NCI-H524 (cell line): ENCODE results near the gene LAPTM4A.

Experiments used
- DNase-seq, 2 experiments: peaks; one replicate each; lab custom pipeline; 2025; lab: John Stamatoyannopoulos, UW

The LAPTM4A gene

DNA sequence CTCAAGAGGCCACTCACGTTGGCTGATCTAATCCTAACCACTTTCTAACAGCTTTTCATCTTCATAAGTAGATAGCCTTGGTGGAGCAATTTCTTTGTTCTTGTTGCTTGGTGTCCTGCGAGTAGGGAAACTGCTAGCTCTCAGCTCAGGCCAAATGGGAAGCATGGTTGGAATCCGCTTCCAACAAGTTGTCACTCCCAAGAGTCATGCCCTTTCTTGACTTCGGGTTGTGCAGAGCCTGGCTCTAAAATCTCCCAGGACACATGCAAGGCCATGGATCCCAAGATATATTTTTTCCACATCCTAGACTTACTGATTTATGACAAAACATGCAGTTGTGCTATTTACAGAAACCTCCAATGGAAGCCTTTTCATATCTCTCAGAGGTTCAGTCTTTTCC lies 31.7 kb downstream of the LAPTM4A start:
- DNase-seq: no peak

DNA sequence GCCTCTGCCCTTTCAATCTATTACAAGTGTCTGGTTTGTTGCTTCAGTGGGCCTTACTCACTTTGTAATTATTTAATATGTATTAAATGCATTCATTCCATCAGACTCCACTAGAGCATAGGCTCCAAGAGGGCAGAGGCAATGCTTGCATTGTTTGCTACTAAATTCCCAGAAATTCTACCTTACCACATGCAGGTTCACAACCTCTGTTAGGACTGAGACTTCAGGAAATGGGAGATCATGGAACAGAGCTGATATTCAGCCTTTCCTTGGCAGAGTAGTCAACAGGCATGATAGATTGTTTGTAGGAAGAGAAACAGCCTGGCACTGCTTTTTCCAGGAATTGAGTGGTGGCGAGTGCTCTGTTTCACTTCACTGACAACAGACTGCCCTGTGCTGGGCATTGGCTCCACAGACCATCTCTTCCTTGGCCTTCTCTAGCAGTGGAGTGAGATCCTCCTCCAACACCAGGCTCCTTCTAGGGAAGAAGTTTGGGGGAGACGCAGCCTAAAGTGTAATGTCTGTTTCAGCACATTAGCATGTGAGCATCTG lies 32.8 kb downstream of the LAPTM4A start:
- no peak for DNase-seq

DNA sequence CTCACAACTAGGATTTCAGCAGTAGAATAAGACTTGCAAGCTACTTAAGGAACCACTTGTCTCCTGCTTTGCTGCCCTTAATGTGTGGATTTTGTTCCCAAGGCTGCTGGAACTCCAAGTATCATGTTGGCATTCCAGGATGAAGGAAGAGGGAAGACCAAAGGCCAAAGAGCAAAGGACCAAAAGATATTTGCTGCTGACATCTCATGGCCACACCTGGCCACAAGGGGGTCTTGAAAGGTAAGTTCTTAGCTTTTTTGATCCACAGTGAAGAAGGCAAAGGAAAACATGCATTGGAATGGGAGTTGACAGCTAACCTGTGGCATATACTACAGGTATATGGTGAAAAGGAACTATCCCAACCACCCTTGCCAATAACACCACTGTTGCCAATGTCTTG lies 35.1 kb downstream of the LAPTM4A start:
- no peak for DNase-seq

DNA sequence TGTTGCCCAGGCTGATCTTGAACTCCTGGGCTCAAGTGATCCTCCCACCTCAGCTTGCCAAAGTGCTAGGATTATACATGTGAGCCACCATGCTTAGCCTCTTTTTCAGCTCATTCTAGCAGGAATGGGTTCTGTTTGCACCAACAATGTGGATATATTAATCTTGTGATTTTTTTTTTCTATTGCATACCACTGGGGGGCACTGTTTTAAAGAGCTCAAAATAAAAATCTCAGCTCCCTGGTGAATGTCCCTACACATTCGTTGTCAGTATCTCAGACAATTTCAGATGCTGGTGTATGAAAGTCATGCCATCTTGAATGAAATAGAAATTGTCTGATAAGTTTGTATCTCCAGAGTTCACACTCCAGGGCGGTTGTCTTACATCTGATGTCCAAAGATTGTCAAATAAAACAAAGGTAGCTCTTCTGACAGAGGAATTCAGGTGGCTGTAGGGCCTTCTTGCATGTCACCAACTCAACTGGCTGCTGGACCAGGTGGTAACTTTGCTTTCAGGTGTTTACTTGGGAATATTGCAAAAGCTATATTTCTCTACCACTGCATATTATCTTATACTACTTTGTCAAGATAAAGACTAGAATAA lies 35.8 kb downstream of the LAPTM4A start:
- DNase-seq: peak in 1 of 2 experiments; percentile 56

DNA sequence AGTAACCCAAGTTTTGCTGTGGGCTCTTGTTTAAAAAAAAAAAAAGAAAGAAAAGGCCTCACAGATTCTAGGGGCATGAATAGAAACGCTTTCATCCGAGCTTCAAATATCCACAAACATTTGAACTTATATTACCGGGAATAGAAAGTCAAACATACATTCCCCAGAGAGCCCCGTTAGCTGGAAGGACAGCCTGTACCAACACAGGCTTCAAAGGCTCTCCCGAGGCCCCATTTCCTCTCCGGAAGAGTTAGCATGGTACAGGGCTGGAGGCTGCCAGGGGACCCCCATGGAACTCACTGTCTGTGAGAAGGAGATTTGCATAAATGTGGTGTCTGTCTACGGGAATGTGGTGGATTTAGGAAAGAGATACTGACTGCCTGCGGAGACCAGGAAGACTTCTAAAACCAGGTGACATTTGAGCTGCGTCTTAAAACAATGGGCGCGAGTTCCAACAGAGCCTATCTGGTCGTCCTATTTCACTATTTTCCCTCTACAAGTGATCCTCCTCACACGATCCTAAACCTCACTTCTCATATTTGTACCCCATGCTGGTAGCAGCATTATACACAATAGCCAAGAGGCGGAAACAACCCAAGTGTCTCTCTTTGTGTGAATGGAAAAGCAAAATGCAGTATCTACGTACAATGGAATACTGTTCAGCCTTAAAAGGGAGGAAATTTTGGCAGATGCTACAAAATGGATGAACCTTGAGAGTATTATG lies 38.1 kb downstream of the LAPTM4A start:
- no peak for DNase-seq

DNA sequence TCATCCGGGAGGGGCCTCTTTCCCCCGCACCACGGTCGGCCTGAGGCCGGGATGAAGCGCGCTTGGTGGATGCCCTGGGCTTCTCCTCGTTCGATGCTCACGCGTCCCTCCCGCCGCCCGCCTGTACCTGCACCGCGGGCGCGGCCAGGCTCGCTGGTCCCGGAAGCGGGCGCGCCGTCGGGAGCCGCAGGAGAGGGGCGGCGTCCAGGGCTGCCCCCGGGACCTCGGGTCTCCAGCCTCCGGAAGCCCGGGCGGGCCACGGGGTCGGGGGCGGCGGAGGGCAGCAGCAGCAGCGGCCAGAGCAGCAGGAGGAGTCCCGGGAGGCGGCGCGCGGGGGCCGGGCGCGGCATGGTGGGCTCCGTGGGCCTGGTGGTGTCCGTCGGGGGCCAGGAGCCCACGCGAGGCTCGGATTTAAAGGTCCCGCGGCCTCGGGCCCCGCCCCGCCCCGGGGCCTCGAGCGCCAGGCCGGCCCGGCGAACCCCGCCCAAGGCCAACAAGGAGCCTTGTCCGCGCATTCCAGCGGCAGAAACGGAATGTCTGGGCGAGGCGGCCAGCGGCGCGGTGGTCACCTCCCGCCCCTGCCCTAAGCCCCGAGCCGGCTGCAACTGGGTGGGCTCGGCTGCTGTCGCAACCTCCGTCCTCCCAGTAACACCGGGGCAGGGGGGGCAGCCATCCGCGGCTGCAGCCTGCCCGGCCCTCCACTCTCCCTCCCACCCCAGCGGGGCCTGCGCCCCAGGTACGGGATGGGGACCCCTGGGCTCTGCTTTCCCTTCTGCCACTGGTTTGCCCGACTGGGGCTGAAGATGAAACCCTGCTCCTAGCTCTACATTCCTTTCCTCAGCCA lies 38.9 kb downstream of the LAPTM4A start, which contains the start of gene MATN3:
Gene MATN3, minus strand, starts transcription at position 387 of the 844 bp plus-strand sequence. Its CDS starts 37 bp downstream, at position 350.
- DNase-seq: no peak

DNA sequence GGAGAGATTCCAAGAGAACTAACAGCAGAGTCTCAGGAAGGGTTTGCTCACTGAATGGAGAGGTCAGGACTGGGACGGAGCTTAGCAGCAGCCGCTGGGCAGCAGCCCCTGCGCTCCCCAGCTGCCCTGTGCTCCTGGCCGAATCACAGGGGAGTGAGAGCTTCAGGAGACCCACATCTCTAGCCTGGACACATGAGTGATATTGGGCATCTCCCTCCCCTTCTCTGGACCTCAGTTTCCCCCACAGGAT lies 39.5 kb downstream of the LAPTM4A start:
- no peak for DNase-seq

DNA sequence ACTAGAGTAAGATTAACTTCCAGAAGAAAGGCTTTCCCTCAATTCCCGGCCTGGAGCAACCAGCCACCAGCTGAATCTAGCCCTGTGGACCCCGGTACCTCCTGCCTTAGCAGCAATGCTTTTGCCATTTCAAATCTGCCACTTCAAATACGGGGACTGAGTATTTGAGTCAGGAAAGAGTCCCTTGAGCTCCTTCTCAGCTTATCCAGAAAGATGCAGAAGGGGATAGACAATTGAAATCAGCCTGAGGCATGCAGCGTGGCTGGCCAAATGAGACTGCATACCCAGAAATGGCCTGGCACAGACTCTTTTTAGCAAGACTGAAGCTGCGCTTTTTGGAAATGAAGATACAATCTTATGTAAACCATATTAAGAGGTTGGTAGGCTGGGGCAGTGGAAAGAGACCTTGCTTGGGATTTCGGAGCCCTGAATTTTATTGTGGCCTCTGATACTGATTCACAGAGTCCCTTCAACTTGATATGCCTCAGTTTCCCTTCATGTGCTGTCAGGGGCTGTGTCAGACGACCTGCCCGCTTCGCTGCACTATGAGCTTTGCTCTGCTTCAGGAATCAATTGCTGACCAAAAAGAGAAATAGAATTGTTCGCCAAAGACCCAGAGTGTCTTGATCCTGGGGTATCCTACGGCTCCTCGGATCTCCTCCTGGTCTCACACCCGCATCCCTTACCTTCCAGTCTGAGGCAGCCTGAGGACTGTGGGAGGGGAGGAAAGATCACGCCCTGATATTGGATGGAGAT lies 40.0 kb downstream of the LAPTM4A start:
- no peak for DNase-seq

DNA sequence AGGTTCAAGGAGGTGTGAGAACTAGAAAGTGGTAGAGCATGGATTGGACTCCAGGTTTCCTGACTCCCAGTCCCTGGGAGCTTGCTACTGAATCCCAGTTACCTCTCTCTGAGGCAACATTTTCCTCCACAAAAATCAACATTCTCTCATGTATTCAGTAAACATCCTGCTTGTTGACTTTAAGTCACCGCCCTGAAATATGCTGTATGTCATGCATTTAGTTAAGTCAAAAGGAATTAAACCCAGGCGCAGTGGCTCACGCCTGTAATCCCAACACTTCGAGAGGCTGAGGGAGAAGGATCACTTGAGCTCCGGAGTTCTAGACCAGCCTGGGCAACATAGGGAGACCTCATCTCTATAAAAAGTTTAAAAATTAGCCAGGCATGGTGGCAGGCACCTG lies 42.7 kb downstream of the LAPTM4A start:
- no peak for DNase-seq

DNA sequence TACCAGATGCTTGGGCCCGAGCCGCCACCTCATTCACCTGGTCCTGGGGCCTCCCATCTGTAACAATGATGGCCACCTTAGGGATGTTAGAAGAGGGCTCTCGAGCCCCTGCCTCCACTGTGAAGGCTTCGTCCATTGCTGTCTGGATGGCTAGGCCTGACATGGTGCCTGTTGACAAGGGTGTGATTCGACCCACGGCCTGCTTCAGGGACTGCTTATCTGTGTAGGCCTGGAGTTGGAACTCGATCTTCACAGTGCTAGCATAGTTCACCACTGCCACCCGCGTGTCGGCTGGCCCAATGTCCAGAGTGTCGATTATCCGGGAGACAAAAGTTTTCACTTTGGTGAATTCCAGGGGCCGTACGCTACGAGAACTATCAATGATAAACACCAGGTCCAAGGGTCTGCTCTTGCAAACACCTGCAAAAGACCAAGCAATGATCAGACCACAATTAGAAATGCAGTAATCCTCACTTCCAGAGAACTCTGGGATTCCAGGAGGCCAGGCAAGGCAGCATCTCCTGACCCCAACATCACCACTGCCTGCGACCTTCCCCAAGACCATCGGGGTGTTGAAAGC lies 45.4 kb downstream of the LAPTM4A start:
- no peak for DNase-seq

DNA sequence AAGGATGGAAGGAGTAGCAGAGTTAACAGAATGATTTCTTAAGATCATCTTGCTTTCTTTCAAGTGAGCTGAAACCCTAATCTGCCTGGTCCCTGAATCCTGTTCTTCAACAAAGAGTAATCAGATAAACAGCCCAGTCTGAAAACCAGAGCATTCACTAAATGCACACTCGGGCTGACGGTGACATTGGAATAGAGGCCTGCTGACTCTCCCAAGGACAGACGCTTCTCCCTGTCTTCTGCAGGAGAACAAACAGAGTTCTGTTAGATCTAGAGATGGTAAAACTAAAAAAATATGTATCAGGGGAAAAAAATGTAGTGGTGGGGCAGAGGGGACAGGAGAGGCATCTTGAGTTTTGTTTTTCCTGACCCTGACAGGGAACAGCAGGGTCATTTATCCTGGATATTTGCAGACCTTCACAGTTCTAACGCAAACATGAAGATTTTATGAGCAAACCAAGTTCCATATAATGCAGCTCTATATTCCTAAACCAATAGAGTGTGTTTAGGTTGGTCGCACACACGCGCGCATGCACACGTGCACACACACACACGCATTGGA lies 46.3 kb downstream of the LAPTM4A start:
- no peak for DNase-seq

DNA sequence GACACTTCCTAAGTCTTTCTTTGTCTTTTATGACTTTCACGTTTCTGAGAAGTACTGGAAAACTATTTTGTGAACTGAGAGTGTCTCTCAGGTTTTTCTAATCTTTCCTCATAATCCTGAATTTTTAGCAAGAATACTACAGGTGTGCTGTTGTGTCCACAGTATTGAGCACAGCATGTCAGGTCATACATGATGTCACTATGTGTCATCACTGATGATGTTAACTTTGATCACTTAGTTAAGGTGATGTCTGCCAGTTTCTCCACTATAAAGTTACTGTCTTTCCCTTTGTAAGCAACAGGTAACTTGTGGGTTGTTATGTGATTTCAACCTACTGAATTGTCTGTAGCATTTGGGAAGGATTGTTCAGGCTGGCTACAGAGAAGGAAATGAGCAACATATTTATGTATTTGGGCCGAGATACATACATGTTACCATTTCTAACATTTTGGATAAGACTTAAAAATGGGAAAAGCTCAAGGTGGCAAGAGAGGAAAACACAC lies 50.0 kb downstream of the LAPTM4A start:
- DNase-seq: no peak

DNA sequence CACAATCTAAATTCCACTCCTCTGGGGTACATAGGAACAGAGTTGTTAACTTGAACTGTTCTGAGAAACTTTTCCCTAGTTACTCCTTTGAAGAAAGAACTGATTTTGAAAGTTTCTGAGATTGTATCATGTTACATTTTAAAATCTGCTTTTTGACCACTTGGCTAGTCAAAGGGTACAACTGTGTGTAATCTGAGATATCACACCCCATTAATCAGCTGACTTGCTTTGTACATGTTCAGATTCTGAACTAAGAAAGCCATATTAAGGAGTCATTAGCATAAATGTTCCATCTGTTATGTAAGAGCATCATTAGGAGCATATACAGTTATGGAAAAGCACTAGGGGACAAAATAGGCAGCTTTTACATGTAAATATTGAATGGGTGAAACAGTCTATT lies 57.7 kb downstream of the LAPTM4A start:
- peak; percentile 38 to 83 for DNase-seq

DNA sequence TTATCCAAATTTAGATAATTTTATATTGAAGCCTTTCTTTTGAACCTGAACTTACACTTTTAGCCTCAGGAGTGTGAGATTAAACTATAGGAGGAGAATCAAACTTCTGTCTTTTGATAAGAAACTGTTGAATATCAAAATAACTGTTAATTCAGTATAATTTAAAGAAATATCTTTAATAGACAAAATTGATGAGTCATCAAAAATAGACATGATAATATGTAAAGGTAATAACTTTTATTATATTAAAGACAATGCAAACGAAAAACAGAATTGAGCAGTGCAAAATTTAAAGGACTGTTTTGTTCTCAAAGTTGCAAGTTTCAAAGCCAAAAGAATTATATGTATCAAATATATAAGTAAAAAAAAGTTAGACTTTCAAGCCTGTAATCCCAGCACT lies 59.5 kb downstream of the LAPTM4A start:
- no peak for DNase-seq

DNA sequence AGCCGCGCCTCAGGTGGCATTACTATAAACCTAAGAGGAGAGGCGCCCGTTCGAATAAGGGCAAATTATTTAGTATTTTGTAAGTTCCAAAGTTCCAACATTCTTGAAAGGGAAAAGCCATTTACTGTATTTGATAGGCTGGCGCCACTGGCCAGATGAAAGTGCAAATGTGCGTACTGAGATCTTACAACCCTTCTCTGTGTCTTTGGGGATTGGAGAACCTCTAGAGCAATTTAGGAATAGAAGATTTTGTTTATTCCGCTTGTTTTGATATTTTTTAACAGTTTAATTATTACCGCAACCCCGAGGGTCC lies 61.1 kb downstream of the LAPTM4A start:
- peak in 1 of 2 experiments; percentile 38 for DNase-seq

DNA sequence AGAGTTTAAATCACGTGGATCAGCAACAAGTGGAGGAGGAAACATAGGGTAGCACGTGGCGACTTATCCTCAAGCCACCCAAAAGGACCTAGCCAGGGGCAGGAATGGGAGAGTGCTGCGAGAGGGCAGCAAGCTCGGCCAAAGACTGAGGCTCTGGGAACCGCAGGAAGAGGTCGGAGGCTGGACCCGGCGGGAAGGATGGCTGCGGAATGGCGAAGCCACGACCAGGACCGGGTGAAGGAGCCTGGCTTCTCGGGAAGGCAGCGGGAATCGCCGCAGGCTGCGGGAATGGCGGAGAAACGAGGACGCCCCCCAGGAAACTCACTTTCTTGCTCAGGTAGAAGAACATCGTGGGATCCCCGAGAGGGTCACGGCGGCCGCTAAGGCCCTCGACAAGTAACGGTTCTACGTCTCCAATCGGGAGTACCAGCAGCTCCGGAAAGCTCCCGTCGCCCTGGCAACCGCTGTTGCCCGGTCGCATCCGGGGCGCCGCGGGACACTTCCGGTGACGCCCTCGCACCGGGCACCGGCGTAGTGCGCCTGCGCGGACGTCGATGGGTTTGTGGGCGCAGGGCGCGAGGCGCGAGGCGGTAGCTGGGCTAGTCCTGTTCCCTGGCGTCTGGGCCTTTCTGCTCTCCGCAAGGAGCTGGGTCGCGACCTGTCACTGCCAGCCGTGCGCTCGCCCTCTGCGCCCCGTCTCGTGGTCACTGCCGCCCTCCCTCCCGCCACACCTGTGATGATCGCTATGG lies 61.6 kb downstream of the LAPTM4A start, which contains the start of gene WDR35:
Gene WDR35, minus strand, starts transcription at position 439 of the 749 bp plus-strand sequence. Its CDS starts 90 bp downstream, at position 349.
- peak; percentile 90 to 94 for DNase-seq

DNA sequence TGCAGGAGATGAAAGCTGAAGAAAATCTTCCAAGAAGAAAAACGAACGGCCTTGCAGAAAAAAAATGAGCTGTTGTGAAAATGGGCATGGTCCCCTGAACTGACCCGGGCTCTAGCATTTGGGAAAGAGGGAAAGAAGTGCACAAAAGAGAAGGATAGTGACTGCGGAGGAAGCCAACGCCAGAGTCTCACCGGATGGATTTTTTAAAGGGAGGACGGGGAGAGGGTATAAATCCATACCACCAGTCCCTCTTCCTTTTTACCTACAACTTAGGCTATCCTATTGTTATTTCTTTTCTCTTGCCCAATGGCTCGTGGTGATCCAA lies 62.1 kb downstream of the LAPTM4A start:
- DNase-seq: no peak

DNA sequence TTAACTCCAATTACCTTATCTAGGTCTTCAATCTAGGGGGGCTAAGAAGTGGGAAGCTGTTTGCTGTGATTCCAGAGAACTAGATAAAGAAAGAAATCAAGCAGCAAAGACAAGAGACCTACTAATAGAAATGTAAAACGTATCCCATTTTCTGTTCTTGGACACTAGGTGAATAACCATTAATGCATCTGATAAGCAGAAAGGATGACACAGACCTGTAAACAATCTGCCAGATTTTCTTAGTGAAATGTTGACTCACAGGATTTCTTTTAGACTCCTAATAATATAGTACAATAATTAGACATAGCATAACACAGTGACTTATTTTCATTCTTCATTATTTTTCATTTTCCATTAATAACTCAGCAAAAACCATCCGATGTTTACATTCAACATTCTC lies 62.8 kb downstream of the LAPTM4A start:
- DNase-seq: no peak

DNA sequence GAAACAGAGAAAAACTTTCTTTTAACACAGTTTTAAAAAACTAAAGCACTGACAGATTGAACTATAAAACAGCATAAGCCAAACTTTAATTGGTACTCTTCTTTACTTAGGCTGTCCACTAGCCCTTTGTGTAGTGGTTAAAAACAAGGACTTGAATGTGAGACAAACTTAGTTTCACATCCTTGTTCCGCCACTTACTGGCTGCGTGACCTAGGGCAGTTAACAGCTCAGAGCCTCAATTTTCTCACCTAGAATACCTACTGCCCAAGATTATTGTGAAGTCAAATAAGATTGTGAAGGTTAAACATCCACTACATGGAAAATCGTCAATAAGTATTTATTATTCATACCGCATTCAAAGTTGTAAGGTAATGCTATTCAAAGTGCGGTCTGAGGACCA lies 63.5 kb downstream of the LAPTM4A start:
- DNase-seq: no peak
